Thyroid gland (tissue), 4 donors: ENCODE data around the gene GATB.

Experiments used
- POLR2A ChIP-seq, 2 donors: fragments of 450-650 bp; IDR thresholded peaks; one replicate each; pipeline ENCODE4 v1.6.1; 2017; ENCODE audit warnings: antibody characterized with exemption in 2 of 2, mild to moderate bottlenecking in 2 of 2, moderate library complexity in 1 of 2
- TF ChIP-seq, protein P1 (sequence below), 6 experiments: fragments of 200-600 bp in 3 of 6; fragments of 450-650 bp in 3 of 6; sonication (generic) in 3 of 6; IDR thresholded peaks; one replicate each; pipeline ENCODE4 v1.5.1; 2016 to 2019; ENCODE audit warnings: antibody characterized with exemption in 6 of 6, mild to moderate bottlenecking in 2 of 6, inconsistent platforms in 1 of 6, moderate library complexity in 1 of 6

DNA sequence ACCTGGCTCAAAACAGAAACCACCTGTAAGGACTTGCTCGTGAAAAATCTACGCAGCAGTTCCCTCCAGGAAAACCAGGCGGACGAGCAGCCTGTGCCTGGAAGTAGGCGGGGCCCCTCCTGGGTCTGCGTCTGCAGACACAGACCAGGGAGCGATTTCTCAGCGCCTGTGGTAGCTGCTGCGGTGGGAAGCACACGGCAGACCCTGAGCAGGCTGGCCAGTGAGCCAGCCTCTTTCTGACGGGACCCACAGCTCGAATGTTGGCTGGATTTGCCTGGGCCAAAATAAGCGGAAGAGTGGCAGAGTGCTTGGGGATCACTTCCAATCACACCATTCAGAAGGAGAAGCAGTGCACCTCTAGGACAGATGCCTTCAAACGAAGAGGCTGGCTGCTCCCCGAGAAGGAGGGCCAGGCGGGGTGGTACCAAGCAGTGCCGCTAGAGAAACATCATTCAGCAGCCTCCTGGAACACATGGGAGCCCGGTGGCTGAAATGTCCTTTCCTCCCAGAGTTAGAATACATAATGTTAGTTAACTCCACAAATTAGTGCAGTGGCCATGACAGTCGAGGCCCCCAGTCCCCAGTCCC lies 85.9 kb downstream of the GATB start:
- TF ChIP-seq, protein P1, sequence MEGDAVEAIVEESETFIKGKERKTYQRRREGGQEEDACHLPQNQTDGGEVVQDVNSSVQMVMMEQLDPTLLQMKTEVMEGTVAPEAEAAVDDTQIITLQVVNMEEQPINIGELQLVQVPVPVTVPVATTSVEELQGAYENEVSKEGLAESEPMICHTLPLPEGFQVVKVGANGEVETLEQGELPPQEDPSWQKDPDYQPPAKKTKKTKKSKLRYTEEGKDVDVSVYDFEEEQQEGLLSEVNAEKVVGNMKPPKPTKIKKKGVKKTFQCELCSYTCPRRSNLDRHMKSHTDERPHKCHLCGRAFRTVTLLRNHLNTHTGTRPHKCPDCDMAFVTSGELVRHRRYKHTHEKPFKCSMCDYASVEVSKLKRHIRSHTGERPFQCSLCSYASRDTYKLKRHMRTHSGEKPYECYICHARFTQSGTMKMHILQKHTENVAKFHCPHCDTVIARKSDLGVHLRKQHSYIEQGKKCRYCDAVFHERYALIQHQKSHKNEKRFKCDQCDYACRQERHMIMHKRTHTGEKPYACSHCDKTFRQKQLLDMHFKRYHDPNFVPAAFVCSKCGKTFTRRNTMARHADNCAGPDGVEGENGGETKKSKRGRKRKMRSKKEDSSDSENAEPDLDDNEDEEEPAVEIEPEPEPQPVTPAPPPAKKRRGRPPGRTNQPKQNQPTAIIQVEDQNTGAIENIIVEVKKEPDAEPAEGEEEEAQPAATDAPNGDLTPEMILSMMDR (IDR thresholded peaks at IDR 0.05) = peak in 3 of 6 experiments; percentile 30 to 43 (median 42)
- peak in 1 of 2 donors; percentile 28 for TF ChIP-seq POLR2A (IDR thresholded peaks at IDR 0.05)
